ENCODE results near the gene SYT4.
"Not testable (repeated sequence)": the region's sequence is repeated elsewhere in the genome, so short reads cannot be mapped to it uniquely, and the experiment has no call there.

The SYT4 gene

GRCh38 chr18:43277164-43277600, at the start of gene SYT4:
TSS of gene SYT4 (minus strand) at chr18:43277490. CDS start at chr18:43277281, 209 bp downstream.
- in situ Hi-C loops (cut with HindIII; ENCODE audit: low sequenced_read_pairs): no loop called here

- in situ Hi-C loops (cut with HindIII; ENCODE audit: low sequenced_read_pairs): no loop called here
Measured at GRCh38 chr18:43322132-43322531, 44.8 kb upstream of the SYT4 start.

GRCh38 chr18:43314941-43315340, 37.7 kb upstream of the SYT4 start:
- in situ Hi-C loops (cut with HindIII; ENCODE audit: low sequenced_read_pairs): no loop called here

GRCh38 chr18:43312891-43313290, 35.6 kb upstream of the SYT4 start:
- in situ Hi-C loops (cut with HindIII; ENCODE audit: low sequenced_read_pairs): no loop called here

- in situ Hi-C loops (cut with HindIII; ENCODE audit: low sequenced_read_pairs): no loop called here
Measured at GRCh38 chr18:43310239-43310638, 32.9 kb upstream of the SYT4 start.

GRCh38 chr18:43303376-43303775, 26.1 kb upstream of the SYT4 start:
- in situ Hi-C loops (cut with HindIII; ENCODE audit: low sequenced_read_pairs): no loop called here

- in situ Hi-C loops (cut with HindIII; ENCODE audit: low sequenced_read_pairs): not testable (repeated sequence)
Measured at GRCh38 chr18:43286187-43286586, 8.9 kb upstream of the SYT4 start.

GRCh38 chr18:43283299-43283698, 6.0 kb upstream of the SYT4 start:
- in situ Hi-C loops (cut with HindIII; ENCODE audit: low sequenced_read_pairs): no loop called here

GRCh38 chr18:43279015-43279744, 1.9 kb upstream of the SYT4 start:
- in situ Hi-C loops (cut with HindIII; ENCODE audit: low sequenced_read_pairs): no loop called here

GRCh38 chr18:43278355-43278754, 1.1 kb upstream of the SYT4 start:
- in situ Hi-C loops (cut with HindIII; ENCODE audit: low sequenced_read_pairs): no loop called here

- in situ Hi-C loops (cut with HindIII; ENCODE audit: low sequenced_read_pairs): no loop called here
Measured at GRCh38 chr18:43276491-43276890, 799 bp downstream of the SYT4 start.

- in situ Hi-C loops (cut with HindIII; ENCODE audit: low sequenced_read_pairs): no loop called here
Measured at GRCh38 chr18:43275546-43275945, 1.7 kb downstream of the SYT4 start.

GRCh38 chr18:43274526-43274925, 2.8 kb downstream of the SYT4 start:
- in situ Hi-C loops (cut with HindIII; ENCODE audit: low sequenced_read_pairs): no loop called here

- in situ Hi-C loops (cut with HindIII; ENCODE audit: low sequenced_read_pairs): no loop called here
Measured at GRCh38 chr18:43271593-43272432, 5.5 kb downstream of the SYT4 start.

GRCh38 chr18:43267818-43268217, 9.5 kb downstream of the SYT4 start:
- in situ Hi-C loops (cut with HindIII; ENCODE audit: low sequenced_read_pairs): no loop called here

GRCh38 chr18:43265465-43265864, 11.8 kb downstream of the SYT4 start:
- in situ Hi-C loops (cut with HindIII; ENCODE audit: low sequenced_read_pairs): no loop called here

GRCh38 chr18:43248610-43249249, 28.6 kb downstream of the SYT4 start:
- in situ Hi-C loops (cut with HindIII; ENCODE audit: low sequenced_read_pairs): no loop called here

GRCh38 chr18:43247944-43248343, 29.3 kb downstream of the SYT4 start:
- in situ Hi-C loops (cut with HindIII; ENCODE audit: low sequenced_read_pairs): no loop called here

- in situ Hi-C loops (cut with HindIII; ENCODE audit: low sequenced_read_pairs): no loop called here
Measured at GRCh38 chr18:43238429-43238828, 38.9 kb downstream of the SYT4 start.

- in situ Hi-C loops (cut with HindIII; ENCODE audit: low sequenced_read_pairs): no loop called here
Measured at GRCh38 chr18:43236921-43237320, 40.4 kb downstream of the SYT4 start.

- in situ Hi-C loops (cut with HindIII; ENCODE audit: low sequenced_read_pairs): no loop called here
Measured at GRCh38 chr18:43234889-43235288, 42.4 kb downstream of the SYT4 start.

- in situ Hi-C loops (cut with HindIII; ENCODE audit: low sequenced_read_pairs): no loop called here
Measured at GRCh38 chr18:43222501-43222900, 54.8 kb downstream of the SYT4 start.
